Measurements from ENCODE around the gene ARHGDIG.

DNA sequence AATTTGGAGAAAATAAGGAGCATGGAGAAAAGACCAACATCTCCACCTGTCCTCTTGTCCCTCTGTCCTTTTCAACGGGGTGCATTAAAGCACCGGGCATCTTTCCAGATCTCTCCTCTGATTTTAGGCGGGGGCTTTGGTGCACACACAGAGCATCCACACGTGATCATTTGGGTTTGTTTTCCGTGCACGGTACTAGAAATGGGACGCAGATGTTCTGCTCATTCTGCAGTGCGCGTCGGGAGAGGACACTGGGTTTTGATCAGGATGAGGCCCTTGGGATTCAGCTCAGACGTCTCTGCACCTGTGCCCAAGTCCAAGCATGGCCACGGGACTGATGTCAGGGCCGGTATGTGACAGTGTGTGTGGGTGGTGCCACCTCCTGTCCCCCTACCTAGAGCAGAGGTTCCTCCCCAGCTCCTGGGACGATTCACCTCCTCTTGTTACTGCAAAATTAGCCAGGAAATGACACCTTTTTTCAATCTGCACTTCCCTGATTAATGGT, 34.5 kb downstream of the ARHGDIG start:
- TF ChIP-seq, protein P1, sequence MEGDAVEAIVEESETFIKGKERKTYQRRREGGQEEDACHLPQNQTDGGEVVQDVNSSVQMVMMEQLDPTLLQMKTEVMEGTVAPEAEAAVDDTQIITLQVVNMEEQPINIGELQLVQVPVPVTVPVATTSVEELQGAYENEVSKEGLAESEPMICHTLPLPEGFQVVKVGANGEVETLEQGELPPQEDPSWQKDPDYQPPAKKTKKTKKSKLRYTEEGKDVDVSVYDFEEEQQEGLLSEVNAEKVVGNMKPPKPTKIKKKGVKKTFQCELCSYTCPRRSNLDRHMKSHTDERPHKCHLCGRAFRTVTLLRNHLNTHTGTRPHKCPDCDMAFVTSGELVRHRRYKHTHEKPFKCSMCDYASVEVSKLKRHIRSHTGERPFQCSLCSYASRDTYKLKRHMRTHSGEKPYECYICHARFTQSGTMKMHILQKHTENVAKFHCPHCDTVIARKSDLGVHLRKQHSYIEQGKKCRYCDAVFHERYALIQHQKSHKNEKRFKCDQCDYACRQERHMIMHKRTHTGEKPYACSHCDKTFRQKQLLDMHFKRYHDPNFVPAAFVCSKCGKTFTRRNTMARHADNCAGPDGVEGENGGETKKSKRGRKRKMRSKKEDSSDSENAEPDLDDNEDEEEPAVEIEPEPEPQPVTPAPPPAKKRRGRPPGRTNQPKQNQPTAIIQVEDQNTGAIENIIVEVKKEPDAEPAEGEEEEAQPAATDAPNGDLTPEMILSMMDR (IDR thresholded peaks at IDR 0.05; ENCODE audit: insufficient read depth, low read length): no peak
- no peak for TF ChIP-seq SPI1 (IDR thresholded peaks at IDR 0.05; ENCODE audit: borderline replicate concordance, low read depth)
- no peak for TF ChIP-seq POLR2AphosphoS5 (IDR thresholded peaks at IDR 0.05; ENCODE audit: low read depth)

All from HL-60 (cell line).